IMR-90 (cell line): Measurements from ENCODE around the gene TSR1.

Source experiments
- BHLHE40 ChIP-seq: fragments of 150-350 bp; IDR thresholded peaks from 2 replicates; pipeline ENCODE4 v1.6.1; 2016; ENCODE audit warnings: mild to moderate bottlenecking, low read depth, low read length
- CEBPB ChIP-seq: IDR thresholded peaks from 2 replicates; pipeline ENCODE4 v1.6.1; 2012; ENCODE audit warnings: low read depth, low read length, improper control_type of control experiment
- CHD1 ChIP-seq: IDR thresholded peaks from 2 replicates; pipeline ENCODE4 v1.6.1; 2012; ENCODE audit warnings: low read depth, low read length, improper control_type of control experiment
- FOS ChIP-seq: fragments of 150-350 bp; IDR thresholded peaks from 2 replicates; pipeline ENCODE4 v1.6.1; 2016; ENCODE audit warnings: low read depth, low read length
- MXI1 ChIP-seq: IDR thresholded peaks from 2 replicates; pipeline ENCODE4 v1.6.1; 2012; ENCODE audit warnings: low read depth, mild to moderate bottlenecking, low read length, moderate library complexity, borderline replicate concordance
- POLR2A ChIP-seq: IDR thresholded peaks from 2 replicates; pipeline ENCODE4 v1.6.1; 2012; ENCODE audit warnings: mild to moderate bottlenecking, low read depth, low read length
- RAD21 ChIP-seq: IDR thresholded peaks from 2 replicates; pipeline ENCODE4 v1.6.1; 2012; ENCODE audit warnings: low read length, improper control_type of control experiment
- SMC3 ChIP-seq: fragments of 150-350 bp; IDR thresholded peaks from 2 replicates; pipeline ENCODE4 v1.6.1; 2016; ENCODE audit warnings: low read depth, mild to moderate bottlenecking, antibody characterized with exemption, low read length, moderate library complexity
- TF ChIP-seq, protein P1 (sequence below): conservative IDR thresholded peaks from 2 replicates; pipeline ENCODE4 v1.5.1; 2012; ENCODE audit warnings: mild to moderate bottlenecking, low read depth, low read length, improper control_type of control experiment
- TF ChIP-seq, protein P2 (sequence below): fragments of 150-350 bp; IDR thresholded peaks from 2 replicates; pipeline ENCODE4 v1.6.1; 2017; ENCODE audit warnings: mild to moderate bottlenecking, antibody characterized with exemption, low read length, low read depth

DNA sequence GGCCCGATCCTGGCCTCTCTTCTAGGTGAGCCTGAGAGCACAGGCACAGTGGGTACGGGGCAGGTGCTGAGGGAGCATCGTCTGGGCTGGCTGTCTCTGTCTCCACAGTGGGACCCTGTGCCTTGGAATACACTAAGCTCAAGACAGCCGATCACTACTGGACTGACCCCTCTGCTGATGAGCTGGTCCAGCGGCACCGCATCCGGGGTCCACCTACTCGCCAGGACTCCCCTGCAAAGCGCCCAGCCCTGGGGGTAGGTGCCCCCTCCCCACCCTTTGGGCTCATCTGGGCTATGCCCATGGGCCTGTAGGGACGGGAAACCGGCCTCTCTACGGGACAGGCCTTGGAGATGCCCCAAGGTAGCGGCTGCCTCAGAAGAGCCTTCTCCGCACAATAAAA is 26.6 kb upstream of the TSR1 start:
- TF ChIP-seq, protein P1, sequence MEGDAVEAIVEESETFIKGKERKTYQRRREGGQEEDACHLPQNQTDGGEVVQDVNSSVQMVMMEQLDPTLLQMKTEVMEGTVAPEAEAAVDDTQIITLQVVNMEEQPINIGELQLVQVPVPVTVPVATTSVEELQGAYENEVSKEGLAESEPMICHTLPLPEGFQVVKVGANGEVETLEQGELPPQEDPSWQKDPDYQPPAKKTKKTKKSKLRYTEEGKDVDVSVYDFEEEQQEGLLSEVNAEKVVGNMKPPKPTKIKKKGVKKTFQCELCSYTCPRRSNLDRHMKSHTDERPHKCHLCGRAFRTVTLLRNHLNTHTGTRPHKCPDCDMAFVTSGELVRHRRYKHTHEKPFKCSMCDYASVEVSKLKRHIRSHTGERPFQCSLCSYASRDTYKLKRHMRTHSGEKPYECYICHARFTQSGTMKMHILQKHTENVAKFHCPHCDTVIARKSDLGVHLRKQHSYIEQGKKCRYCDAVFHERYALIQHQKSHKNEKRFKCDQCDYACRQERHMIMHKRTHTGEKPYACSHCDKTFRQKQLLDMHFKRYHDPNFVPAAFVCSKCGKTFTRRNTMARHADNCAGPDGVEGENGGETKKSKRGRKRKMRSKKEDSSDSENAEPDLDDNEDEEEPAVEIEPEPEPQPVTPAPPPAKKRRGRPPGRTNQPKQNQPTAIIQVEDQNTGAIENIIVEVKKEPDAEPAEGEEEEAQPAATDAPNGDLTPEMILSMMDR, result no peak
- TF ChIP-seq POLR2A, result no peak
- TF ChIP-seq BHLHE40, result no peak
- no peak for TF ChIP-seq FOS
- no peak for TF ChIP-seq CEBPB
- no peak for TF ChIP-seq MXI1
- TF ChIP-seq CHD1, result no peak
- TF ChIP-seq RAD21, result no peak
- no peak for TF ChIP-seq SMC3
- TF ChIP-seq, protein P2, sequence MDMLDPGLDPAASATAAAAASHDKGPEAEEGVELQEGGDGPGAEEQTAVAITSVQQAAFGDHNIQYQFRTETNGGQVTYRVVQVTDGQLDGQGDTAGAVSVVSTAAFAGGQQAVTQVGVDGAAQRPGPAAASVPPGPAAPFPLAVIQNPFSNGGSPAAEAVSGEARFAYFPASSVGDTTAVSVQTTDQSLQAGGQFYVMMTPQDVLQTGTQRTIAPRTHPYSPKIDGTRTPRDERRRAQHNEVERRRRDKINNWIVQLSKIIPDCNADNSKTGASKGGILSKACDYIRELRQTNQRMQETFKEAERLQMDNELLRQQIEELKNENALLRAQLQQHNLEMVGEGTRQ, result no peak
